DND-41 (cell line): Measurements from ENCODE around the gene TPRX1.

Source experiments
- ATAC-seq: fragments of 200-7000 bp; cut with Tn5 transposase; 3 replicates; pipeline ENCODE4 v1.9.1; 2021; ENCODE audit warnings: low read depth; ENCODE audit not compliant: insufficient read depth
- DNase-seq: peaks from one replicate; pipeline ENCODE4 v3.0.0-alpha.2; 2020
- H2AFZ ChIP-seq: 2 replicates; pipeline ENCODE4 v1.6.0; 2012; ENCODE audit warnings: low read depth, low read length
- H3K27ac ChIP-seq: 2 replicates; pipeline ENCODE4 v1.5.1; 2012; ENCODE audit warnings: low read length, inconsistent platforms
- H3K27me3 ChIP-seq: fragments of 200-600 bp; sonication (generic); 2 replicates; pipeline ENCODE4 v1.6.0; 2012; ENCODE audit warnings: low read length, mild to moderate bottlenecking, inconsistent platforms; ENCODE audit not compliant: insufficient read depth, poor library complexity
- H3K36me3 ChIP-seq: 2 replicates; pipeline ENCODE4 v1.5.1; 2012; ENCODE audit warnings: low read length, inconsistent platforms; ENCODE audit not compliant: insufficient read depth
- H3K4me1 ChIP-seq: 2 replicates; pipeline ENCODE4 v1.5.1; 2012; ENCODE audit warnings: mild to moderate bottlenecking, low read length; ENCODE audit not compliant: insufficient read depth
- H3K4me2 ChIP-seq: 2 replicates; pipeline ENCODE4 v1.6.0; 2012; ENCODE audit warnings: mild to moderate bottlenecking, moderate library complexity, low read length, inconsistent platforms; ENCODE audit not compliant: insufficient read depth
- H3K4me3 ChIP-seq, 2 experiments: fragments of 200-600 bp in 1 of 2; shearing (Covaris generic) in 1 of 2; 2 replicates each; pipeline ENCODE4 v1.5.1; 2012 to 2016; ENCODE audit warnings: inconsistent platforms in 2 of 2, low read length in 2 of 2, mild to moderate bottlenecking in 2 of 2, low read depth in 1 of 2, moderate library complexity in 1 of 2
- H3K79me2 ChIP-seq: 2 replicates; pipeline ENCODE4 v1.6.0; 2012; ENCODE audit warnings: low read length, inconsistent platforms; ENCODE audit not compliant: insufficient read depth
- H3K9ac ChIP-seq: 2 replicates; pipeline ENCODE4 v1.6.0; 2012; ENCODE audit warnings: low read depth, mild to moderate bottlenecking, inconsistent platforms, low read length, moderate library complexity
- H3K9me3 ChIP-seq: 2 replicates; pipeline ENCODE4 v1.5.1; 2012; ENCODE audit warnings: low read length, moderate library complexity, mild to moderate bottlenecking, inconsistent platforms; ENCODE audit not compliant: insufficient read depth, severe bottlenecking
- H4K20me1 ChIP-seq: 2 replicates; pipeline ENCODE4 v1.6.0; 2012; ENCODE audit warnings: low read length; ENCODE audit not compliant: insufficient read depth
- CTCF ChIP-seq: IDR thresholded peaks from 2 replicates; pipeline ENCODE4 v1.5.1; 2012; ENCODE audit warnings: borderline replicate concordance, low read length, moderate library complexity, mild to moderate bottlenecking; ENCODE audit not compliant: poor library complexity, severe bottlenecking; ENCODE audit errors: extremely low read depth
- EZH2 ChIP-seq: IDR thresholded peaks from 3 replicates; pipeline ENCODE4 v1.6.1; 2012; ENCODE audit warnings: borderline replicate concordance, low read depth, mild to moderate bottlenecking, moderate library complexity, low read length, inconsistent platforms; ENCODE audit not compliant: severe bottlenecking

TPRX1 gene

GRCh38 chr19:47761566-47761965, 42.8 kb downstream of the TPRX1 start:
- H3K27me3 ChIP-seq = no peaks in the 10 kb centered on the region
- ATAC-seq = no peak
- no peak overlapping the region for H3K4me3 ChIP-seq
- peaks cover 19% of the 10 kb centered on the region for H3K36me3 ChIP-seq
- no peaks in the 10 kb centered on the region for H3K4me1 ChIP-seq
- no peaks in the 10 kb centered on the region for H3K9me3 ChIP-seq
- no peak overlapping the region for H3K9ac ChIP-seq
- no peaks in the 10 kb centered on the region for H3K79me2 ChIP-seq
- no peak overlapping the region for H3K27ac ChIP-seq
- TF ChIP-seq CTCF (no peak), EZH2 (no peak)
- DNase-seq = no peak
- H2AFZ ChIP-seq = no peak overlapping the region
- no peak overlapping the region for H3K4me2 ChIP-seq
- H4K20me1 ChIP-seq = peaks cover 6% of the 10 kb centered on the region

- H3K9ac ChIP-seq = no peak overlapping the region
These were observed 43.7 kb downstream of the TPRX1 start for GRCh38 chr19:47760632-47760999.

GRCh38 chr19:47758443-47758804, 45.9 kb downstream of the TPRX1 start:
- H3K79me2 ChIP-seq = no peaks in the 10 kb centered on the region
- no peak for TF ChIP-seq CTCF
- TF ChIP-seq EZH2 = no peak
- H3K9ac ChIP-seq = no peak overlapping the region
- DNase-seq (no peak), ATAC-seq (no peak)
- no peaks in the 10 kb centered on the region for H3K27me3 ChIP-seq
- H2AFZ ChIP-seq = no peak overlapping the region
- H3K36me3 ChIP-seq = peaks cover 48% of the 10 kb centered on the region
- H3K4me3 ChIP-seq = no peak overlapping the region
- H3K4me2 ChIP-seq = no peak overlapping the region
- no peaks in the 10 kb centered on the region for H3K9me3 ChIP-seq
- no peak overlapping the region for H3K27ac ChIP-seq
- H4K20me1 ChIP-seq = peaks cover 27% of the 10 kb centered on the region
- no peaks in the 10 kb centered on the region for H3K4me1 ChIP-seq

More at GRCh38 chr19:47760632-47760999, 43.7 kb downstream of the TPRX1 start:
- H3K4me3 ChIP-seq = no peak overlapping the region
- no peaks in the 10 kb centered on the region for H3K27me3 ChIP-seq
- no peaks in the 10 kb centered on the region for H3K79me2 ChIP-seq
- no peaks in the 10 kb centered on the region for H3K4me1 ChIP-seq
- H3K9me3 ChIP-seq = no peaks in the 10 kb centered on the region
- H3K4me2 ChIP-seq = no peak overlapping the region
- no peak overlapping the region for H2AFZ ChIP-seq
- peaks cover 29% of the 10 kb centered on the region for H3K36me3 ChIP-seq
- ATAC-seq (peak; percentile 6; the same call in 1 of the 3 replicates), DNase-seq (no peak)
- H3K27ac ChIP-seq = no peak overlapping the region
- no peak for TF ChIP-seq CTCF
- no peak for TF ChIP-seq EZH2
- H4K20me1 ChIP-seq = peaks cover 15% of the 10 kb centered on the region
